ENCODE measurements around the gene TUBB2B.
"Not testable (repeated sequence)": the region's sequence is repeated elsewhere in the genome, so short reads cannot be mapped to it uniquely, and the experiment has no call there.

The TUBB2B gene

GRCh38 chr6:3259491-3259958, 32.1 kb upstream of the TUBB2B start:
- in situ Hi-C loops (cut with MboI; ENCODE audit: low sequenced_read_pairs) = loop anchor here (10.0 to 25.0 kb wide), 2 partner anchors 135 to 272 kb away; partner anchors contain the start of gene NQO2

GRCh38 chr6:3258720-3259490, 31.5 kb upstream of the TUBB2B start, which contains the start of gene PSMG4:
TSS of gene PSMG4 (plus strand) at chr6:3258947. CDS start at chr6:3259023, 76 bp downstream.
- in situ Hi-C loops (cut with MboI; ENCODE audit: low sequenced_read_pairs) = loop anchor here (10.0 to 25.0 kb wide), 2 partner anchors 134 to 272 kb away; partner anchors contain the start of gene NQO2

GRCh38 chr6:3258201-3258600, 30.7 kb upstream of the TUBB2B start:
- in situ Hi-C loops (cut with MboI; ENCODE audit: low sequenced_read_pairs) = loop anchor here (10.0 to 25.0 kb wide), 2 partner anchors 133 to 271 kb away; partner anchors contain the start of gene NQO2

GRCh38 chr6:3253597-3253961, 26.1 kb upstream of the TUBB2B start:
- in situ Hi-C loops (cut with MboI; ENCODE audit: low sequenced_read_pairs) = loop anchor here (10.0 to 25.0 kb wide), 2 partner anchors 129 to 266 kb away; partner anchors contain the start of gene NQO2

- in situ Hi-C loops (cut with MboI; ENCODE audit: low sequenced_read_pairs) = loop anchor here (10.0 to 25.0 kb wide), 2 partner anchors 128 to 266 kb away; partner anchors contain the start of gene NQO2
Measured at GRCh38 chr6:3252861-3253596, 25.6 kb upstream of the TUBB2B start.

- in situ Hi-C loops (cut with MboI; ENCODE audit: low sequenced_read_pairs) = loop anchor here (10.0 to 25.0 kb wide), 2 partner anchors 128 to 265 kb away; partner anchors contain the start of gene NQO2
Measured at GRCh38 chr6:3252369-3252768, 24.9 kb upstream of the TUBB2B start.

GRCh38 chr6:3251462-3252314, 24.2 kb upstream of the TUBB2B start:
- in situ Hi-C loops (cut with MboI; ENCODE audit: low sequenced_read_pairs) = loop anchor here (10.0 to 25.0 kb wide), 2 partner anchors 127 to 264 kb away; partner anchors contain the start of gene NQO2

GRCh38 chr6:3250231-3250675, 22.8 kb upstream of the TUBB2B start:
- in situ Hi-C loops (cut with MboI; ENCODE audit: low sequenced_read_pairs) = loop anchor here (10.0 to 25.0 kb wide), 2 partner anchors 125 to 263 kb away; partner anchors contain the start of gene NQO2

- in situ Hi-C loops (cut with MboI; ENCODE audit: low sequenced_read_pairs) = loop anchor here (10.0 to 25.0 kb wide), 2 partner anchors 125 to 263 kb away; partner anchors contain the start of gene NQO2
Measured at GRCh38 chr6:3249821-3250220, 22.4 kb upstream of the TUBB2B start.

GRCh38 chr6:3247255-3248146, 20.0 kb upstream of the TUBB2B start:
- in situ Hi-C loops (cut with MboI; ENCODE audit: low sequenced_read_pairs) = no loop called here

GRCh38 chr6:3245216-3245615, 17.8 kb upstream of the TUBB2B start:
- in situ Hi-C loops (cut with MboI; ENCODE audit: low sequenced_read_pairs) = no loop called here

- in situ Hi-C loops (cut with MboI; ENCODE audit: low sequenced_read_pairs) = not testable (repeated sequence)
Measured at GRCh38 chr6:3244832-3245161, 17.3 kb upstream of the TUBB2B start.

- in situ Hi-C loops (cut with MboI; ENCODE audit: low sequenced_read_pairs) = no loop called here
Measured at GRCh38 chr6:3244003-3244831, 16.8 kb upstream of the TUBB2B start.

- in situ Hi-C loops (cut with MboI; ENCODE audit: low sequenced_read_pairs) = no loop called here
Measured at GRCh38 chr6:3242768-3243167, 15.3 kb upstream of the TUBB2B start.

GRCh38 chr6:3241745-3242144, 14.3 kb upstream of the TUBB2B start:
- in situ Hi-C loops (cut with MboI; ENCODE audit: low sequenced_read_pairs) = not testable (repeated sequence)

- in situ Hi-C loops (cut with MboI; ENCODE audit: low sequenced_read_pairs) = no loop called here
Measured at GRCh38 chr6:3240595-3240994, 13.1 kb upstream of the TUBB2B start.

GRCh38 chr6:3239110-3239830, 11.8 kb upstream of the TUBB2B start:
- in situ Hi-C loops (cut with MboI; ENCODE audit: low sequenced_read_pairs) = no loop called here

All from HL-60/S4 (cell line).